SK-N-SH treated with all-trans-retinoic acid at 6 μM for 48 hours (cell line): ENCODE data around the gene THRB.

Experiments used
- ARNTL ChIP-seq: fragments of 450-650 bp; formaldehyde crosslinking; IDR thresholded peaks from 2 replicates; pipeline ENCODE4 v1.5.0; 2020; ENCODE audit warnings: low read depth, mild to moderate bottlenecking, moderate library complexity, borderline replicate concordance
- CREB5 ChIP-seq: fragments of 250-450 bp; sonication (Bioruptor Pico); IDR thresholded peaks from 2 replicates; pipeline ENCODE4 v1.5.1; 2020; ENCODE audit warnings: low read depth, mild to moderate bottlenecking, moderate library complexity
- CSDC2 ChIP-seq: fragments of 250-450 bp; sonication (Bioruptor Pico); IDR thresholded peaks from 2 replicates; pipeline ENCODE4 v1.5.0; 2020; ENCODE audit warnings: mild to moderate bottlenecking, moderate library complexity
- GLIS3 ChIP-seq: fragments of 250-450 bp; sonication (Bioruptor Pico); IDR thresholded peaks from 2 replicates; pipeline ENCODE4 v1.5.0; 2020; ENCODE audit warnings: mild to moderate bottlenecking, moderate library complexity
- OSR1 ChIP-seq: fragments of 250-450 bp; sonication (Bioruptor Pico); IDR thresholded peaks from 2 replicates; pipeline ENCODE4 v1.8.0; 2022; ENCODE audit warnings: moderate library complexity, mild to moderate bottlenecking, inconsistent platforms
- PATZ1 ChIP-seq: fragments of 250-450 bp; sonication (Bioruptor Pico); IDR thresholded peaks from 2 replicates; pipeline ENCODE4 v1.8.0; 2020; ENCODE audit warnings: mild to moderate bottlenecking, moderate library complexity, borderline replicate concordance
- POU6F1 ChIP-seq: fragments of 250-450 bp; sonication (Bioruptor Pico); IDR thresholded peaks from 2 replicates; pipeline ENCODE4 v1.8.0; 2021; ENCODE audit warnings: low read depth, mild to moderate bottlenecking, moderate library complexity, borderline replicate concordance
- PPARA ChIP-seq: fragments of 250-450 bp; sonication (Bioruptor Pico); IDR thresholded peaks from 2 replicates; pipeline ENCODE4 v1.5.0; 2020; ENCODE audit warnings: mild to moderate bottlenecking, borderline replicate concordance
- RARB ChIP-seq: fragments of 250-450 bp; sonication (Bioruptor Pico); IDR thresholded peaks from 2 replicates; pipeline ENCODE4 v1.8.0; 2021; ENCODE audit warnings: mild to moderate bottlenecking, moderate library complexity
- SNAI2 ChIP-seq: fragments of 250-450 bp; sonication (Bioruptor Pico); IDR thresholded peaks from 2 replicates; pipeline ENCODE4 v1.5.0; 2020; ENCODE audit warnings: mild to moderate bottlenecking, moderate library complexity
- TCF4 ChIP-seq: fragments of 250-450 bp; sonication (Bioruptor Pico); IDR thresholded peaks from 2 replicates; pipeline ENCODE4 v1.8.0; 2021; ENCODE audit warnings: mild to moderate bottlenecking, moderate library complexity, borderline replicate concordance
- ZNF70 ChIP-seq: fragments of 450-650 bp; formaldehyde crosslinking; IDR thresholded peaks from 2 replicates; pipeline ENCODE4 v1.5.0; 2020; ENCODE audit warnings: mild to moderate bottlenecking, moderate library complexity

DNA sequence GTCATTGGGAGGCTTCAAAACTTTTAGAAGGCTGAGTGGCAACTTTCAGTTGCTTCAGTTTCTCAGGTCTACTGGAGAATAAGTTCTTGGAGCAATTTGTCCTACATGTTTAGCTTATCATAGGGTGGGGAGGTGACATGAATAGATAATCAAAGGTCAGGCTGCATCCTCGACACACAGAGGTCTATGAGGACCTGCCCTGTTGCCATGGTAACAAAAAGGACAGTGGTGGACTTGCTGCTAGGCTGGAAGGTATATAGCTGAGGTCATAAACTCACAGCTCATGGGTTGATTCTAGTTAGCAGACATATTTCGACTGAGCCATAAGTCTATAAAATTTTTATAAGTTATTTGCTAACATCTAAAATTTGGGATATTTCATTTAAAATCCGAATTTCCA lies 267.0 kb downstream of the THRB start:
- no peak for TF ChIP-seq ARNTL (CRISPR knock-in tag)
- TF ChIP-seq TCF4: no peak
- no peak for TF ChIP-seq PATZ1 (CRISPR knock-in tag)
- TF ChIP-seq CSDC2 (CRISPR knock-in tag): no peak
- TF ChIP-seq PPARA (CRISPR knock-in tag): no peak
- no peak for TF ChIP-seq ZNF70 (CRISPR knock-in tag)
- TF ChIP-seq CREB5 (CRISPR knock-in tag): no peak
- no peak for TF ChIP-seq RARB (CRISPR knock-in tag)
- no peak for TF ChIP-seq GLIS3 (CRISPR knock-in tag)
- TF ChIP-seq OSR1: no peak
- no peak for TF ChIP-seq POU6F1 (CRISPR knock-in tag)
- TF ChIP-seq SNAI2 (CRISPR knock-in tag): no peak
